AG20443 (cell line): ENCODE results near the gene RUBCN.
"Not testable (repeated sequence)": the region's sequence is repeated elsewhere in the genome, so short reads cannot be mapped to it uniquely, and the experiment has no call there.

ENCODE experiments used
- DNase-seq: peaks from one replicate; pipeline ENCODE4 v3.0.0; 2012; ENCODE audit warnings: low spot score, mixed read lengths

RUBCN gene

DNA sequence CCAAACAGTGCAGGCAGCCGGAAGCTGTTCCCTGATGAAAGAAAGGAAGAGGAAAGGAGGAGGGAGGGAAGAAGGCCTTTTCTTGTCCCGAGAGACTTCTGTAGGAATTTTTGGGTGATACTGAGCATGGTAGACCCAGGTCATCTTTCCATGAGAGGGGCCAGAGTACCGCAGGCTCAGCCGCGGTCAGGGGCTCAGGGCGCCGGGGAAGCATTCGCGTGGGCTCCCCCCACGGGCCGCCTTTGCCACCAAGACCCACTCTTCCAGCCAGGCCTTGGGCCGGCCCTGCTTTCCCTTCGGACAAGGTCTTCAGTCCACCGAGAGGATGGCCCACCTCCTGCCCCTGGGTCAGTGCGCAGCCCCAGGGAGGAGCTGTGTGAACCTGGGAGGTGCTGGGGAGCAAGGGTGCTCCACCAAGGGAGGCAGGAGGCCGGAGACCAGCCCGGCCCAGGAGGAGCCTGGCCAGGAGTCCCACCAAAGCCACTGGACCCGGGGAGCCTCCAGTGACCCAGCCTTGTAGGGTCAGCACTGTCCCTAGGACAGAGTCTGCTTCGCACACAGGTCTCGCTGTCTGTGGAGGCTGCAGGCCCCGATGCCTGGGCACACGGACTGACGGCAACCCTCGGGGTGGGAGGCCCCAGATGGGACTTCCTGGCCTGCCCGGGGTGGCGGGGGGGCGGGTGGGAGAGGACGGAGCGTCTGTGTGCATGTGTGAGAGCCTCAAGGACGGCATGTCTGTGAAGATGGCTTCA lies 79.0 kb downstream of the RUBCN start:
- not testable (repeated sequence) for DNase-seq

- DNase-seq: not testable (repeated sequence)
Observed at GRCh38 chr3:197656960-197657359, 79.7 kb downstream of the RUBCN start.

DNA sequence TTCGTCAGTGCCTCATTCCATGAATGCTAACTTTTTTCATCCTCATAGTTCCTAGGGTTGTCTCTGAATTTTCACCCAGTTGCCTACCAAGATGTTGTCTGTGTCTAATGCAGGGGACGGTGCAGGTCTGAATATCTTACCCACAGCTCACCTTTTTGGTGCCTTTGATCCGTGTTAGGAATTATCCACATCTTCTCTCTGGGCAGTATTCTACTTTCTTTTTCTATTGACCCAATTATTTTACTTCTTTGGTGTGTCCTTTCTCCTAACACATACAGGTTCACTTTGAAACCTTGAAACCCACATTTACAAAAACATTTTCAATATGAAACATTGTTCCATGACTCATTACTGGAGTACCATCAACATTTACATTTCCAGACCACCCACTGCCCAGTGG lies 80.6 kb downstream of the RUBCN start:
- DNase-seq: not testable (repeated sequence)

DNA sequence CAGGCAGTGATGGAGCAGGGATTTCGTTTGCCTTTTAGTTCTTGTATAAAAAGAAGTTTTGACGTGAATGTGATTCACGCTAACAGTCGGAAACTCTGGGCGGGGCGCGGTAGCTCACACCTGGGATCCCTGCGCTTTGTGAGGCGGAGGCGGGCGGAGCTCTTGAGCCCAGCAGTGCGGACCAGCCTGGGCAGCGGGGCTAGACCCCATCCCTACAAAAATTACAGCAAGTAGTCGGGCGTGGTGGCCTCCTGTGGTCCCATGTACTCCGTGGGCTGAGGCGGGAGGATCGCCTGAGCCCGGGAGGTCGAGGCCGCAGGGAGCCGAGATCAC lies 81.7 kb downstream of the RUBCN start:
- not testable (repeated sequence) for DNase-seq

DNA sequence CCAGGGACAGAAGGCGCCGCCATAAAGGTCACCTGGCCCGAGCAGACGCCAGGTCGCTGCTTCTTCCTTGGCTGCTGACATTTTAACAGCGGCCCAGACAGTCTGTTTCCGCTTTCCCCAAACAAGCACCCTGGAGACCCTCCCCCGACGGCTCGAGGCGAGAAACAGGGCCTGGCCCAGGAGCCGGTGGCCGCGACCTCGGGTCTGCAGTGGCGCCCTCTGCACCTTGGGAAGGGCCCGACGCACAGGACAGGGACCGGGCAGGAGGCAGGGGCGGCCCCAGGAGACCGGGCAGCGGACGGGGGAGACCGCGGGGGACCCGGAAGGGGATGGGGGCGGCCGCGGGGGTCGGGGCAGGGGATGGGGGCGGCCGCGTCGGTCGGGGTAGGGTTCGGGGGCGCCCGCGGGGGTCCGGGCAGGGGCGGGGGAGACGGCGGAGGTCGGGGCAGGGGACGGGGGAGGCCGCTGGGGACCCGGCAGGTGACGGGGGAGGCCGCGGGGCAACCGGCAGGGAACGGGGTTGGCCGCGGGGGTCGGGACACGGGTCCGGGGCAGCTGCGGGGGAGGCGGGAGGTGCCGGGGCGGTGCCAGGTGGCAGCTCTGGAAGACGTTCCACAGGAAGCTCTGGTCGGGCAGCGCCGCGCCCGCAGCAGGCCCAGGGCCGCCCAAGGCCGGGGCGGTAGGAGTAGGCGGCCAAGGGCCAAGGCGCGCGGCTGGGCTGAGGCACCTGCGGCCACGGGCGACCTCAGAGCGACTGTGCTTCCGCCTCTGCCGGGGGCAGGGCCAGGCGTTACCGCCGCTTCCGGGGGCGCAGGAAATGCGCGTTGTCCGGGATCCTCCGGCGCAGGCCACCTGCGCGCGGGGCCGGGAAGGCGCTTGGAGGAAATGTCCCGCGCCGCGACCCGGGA lies 82.4 kb downstream of the RUBCN start:
- not testable (repeated sequence) for DNase-seq

DNA sequence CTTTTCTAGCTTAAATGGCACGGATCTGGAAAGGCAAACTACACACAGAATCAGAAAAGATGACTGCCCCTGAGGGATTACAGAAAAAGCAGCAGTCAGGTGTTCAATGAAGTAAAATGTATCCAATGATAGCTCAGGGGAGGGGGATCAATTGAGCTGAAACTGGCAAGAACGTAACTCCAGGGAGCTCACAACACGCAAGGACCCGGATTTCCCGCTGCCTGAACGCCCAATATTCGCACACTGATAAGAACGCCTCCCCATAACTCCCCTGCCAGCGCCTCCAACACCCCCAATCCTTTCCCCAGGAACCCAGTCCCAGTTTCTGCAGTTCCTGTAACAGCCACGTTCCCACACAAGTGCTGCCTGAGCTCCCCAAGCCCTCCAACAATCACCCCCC lies 83.8 kb downstream of the RUBCN start:
- DNase-seq: not testable (repeated sequence)

DNA sequence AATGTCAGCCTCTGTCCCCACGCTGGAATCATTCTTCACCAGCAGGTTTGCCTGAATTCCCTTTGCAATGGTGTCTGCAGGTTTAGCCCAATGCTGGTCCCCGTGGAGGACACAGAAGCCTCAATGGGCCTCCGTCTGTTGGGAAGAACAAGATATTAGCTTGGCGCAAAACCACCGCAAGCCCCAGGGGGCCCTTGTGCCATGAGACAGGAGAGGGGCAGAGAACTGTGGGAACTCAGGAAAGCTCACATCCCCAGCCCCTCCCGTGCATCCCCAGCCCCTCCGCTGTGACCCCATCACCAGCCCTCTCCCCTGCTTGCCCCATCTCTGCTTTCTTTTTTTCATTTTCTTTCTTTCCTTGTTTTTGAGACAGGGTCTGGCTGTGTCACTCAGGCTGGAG lies 89.1 kb downstream of the RUBCN start:
- not testable (repeated sequence) for DNase-seq

GRCh38 chr3:197647191-197647590 lies 89.5 kb downstream of the RUBCN start:
- DNase-seq: not testable (repeated sequence)

DNA sequence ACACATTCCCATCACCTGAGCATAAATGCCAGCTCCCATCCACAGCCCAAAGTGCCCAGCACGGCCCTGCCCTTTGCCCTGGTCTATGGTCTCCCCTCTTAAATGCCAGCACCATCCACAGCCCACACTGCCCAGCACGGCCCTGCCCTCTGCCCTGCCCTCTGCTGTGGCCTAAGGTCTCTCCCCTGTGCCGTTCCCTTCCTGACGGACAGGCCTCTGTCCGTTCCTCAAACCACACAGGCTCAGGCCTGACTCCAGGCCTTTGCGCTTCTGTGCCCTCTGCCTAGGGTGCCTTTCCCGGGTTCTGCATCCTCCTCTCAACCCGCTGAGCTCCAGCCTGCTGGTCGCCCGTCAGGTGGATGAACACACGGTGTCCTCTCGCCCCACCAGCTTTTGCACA lies 90.4 kb downstream of the RUBCN start:
- not testable (repeated sequence) for DNase-seq

DNA sequence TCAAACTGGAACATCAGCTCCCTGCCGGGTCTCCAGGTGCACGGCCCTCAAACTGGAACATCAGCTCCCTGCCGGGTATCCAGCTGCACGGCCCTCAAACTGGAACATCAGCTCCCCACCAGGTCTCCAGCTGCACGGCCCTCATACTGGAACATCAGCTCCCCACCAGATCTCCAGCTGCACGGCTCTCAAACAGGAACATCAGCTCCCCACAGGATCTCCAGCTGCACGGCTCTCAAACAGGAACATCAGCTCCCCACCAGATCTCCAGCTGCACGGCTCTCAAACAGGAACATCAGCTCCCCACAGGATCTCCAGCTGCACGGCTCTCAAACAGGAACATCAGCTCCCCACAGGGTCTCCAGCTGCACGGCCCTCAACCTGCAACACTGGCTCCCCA lies 99.1 kb downstream of the RUBCN start:
- DNase-seq: not testable (repeated sequence)

GRCh38 chr3:197631989-197632388 lies 104.7 kb downstream of the RUBCN start:
- DNase-seq: not testable (repeated sequence)

DNA sequence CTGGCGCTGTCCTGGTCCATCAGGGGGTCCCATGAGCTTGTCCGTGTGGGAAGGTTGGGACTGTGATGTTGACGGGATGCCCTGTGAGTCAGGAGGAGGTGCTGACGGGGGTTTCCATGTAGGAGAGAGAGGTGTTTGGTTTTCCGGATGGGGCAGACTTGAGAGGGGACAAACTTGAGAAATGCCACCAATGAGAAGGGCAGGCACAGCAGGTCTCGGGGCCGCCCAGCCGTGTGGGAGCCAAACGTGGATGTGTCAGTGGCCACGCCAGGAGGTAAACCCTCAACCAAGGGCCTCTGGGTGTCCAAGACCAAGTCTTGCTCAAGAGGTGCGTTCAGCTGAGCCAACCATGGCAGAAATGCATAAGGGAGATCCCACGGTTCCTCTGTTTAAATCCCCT lies 105.9 kb downstream of the RUBCN start:
- DNase-seq: not testable (repeated sequence)

- not testable (repeated sequence) for DNase-seq
Observed at GRCh38 chr3:197629286-197629685, 107.4 kb downstream of the RUBCN start.

DNA sequence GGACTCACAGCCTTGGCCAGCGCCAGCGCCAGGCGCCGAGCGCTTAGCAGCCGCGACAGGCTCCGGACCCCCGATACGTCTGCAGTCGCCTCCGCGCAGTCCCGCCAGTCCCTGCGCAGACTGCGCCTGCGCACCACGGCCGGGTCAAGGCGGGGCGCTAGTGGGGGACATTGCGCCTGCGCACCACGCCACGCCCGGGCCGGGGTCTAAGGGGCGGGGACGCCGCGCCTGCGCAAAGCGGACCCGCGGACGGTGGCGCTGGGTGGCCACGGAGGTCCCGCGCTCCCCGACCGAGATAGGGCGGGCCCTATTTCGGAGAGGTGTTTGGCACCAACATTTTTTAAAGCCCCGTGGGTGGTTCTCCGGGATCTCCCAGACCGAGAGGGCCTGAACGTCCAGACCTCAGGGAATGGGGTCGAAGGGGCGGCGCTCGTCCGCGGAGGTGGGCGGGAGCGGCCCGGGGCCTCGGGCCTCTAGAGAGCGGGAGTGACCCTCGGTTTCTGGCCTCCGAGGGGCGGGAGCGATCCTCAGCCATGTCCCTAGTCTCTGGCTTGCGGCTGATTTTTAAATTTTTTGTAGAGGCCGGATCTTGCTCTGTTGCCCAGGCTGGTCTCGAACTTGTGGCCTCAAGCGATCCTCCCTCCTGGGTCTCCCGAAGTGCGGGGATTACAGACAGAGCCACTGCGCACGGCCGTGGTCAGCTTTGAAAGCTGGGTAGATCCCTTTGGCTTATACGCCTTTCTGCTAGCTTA lies 108.8 kb downstream of the RUBCN start:
- peak; percentile 93 for DNase-seq

DNA sequence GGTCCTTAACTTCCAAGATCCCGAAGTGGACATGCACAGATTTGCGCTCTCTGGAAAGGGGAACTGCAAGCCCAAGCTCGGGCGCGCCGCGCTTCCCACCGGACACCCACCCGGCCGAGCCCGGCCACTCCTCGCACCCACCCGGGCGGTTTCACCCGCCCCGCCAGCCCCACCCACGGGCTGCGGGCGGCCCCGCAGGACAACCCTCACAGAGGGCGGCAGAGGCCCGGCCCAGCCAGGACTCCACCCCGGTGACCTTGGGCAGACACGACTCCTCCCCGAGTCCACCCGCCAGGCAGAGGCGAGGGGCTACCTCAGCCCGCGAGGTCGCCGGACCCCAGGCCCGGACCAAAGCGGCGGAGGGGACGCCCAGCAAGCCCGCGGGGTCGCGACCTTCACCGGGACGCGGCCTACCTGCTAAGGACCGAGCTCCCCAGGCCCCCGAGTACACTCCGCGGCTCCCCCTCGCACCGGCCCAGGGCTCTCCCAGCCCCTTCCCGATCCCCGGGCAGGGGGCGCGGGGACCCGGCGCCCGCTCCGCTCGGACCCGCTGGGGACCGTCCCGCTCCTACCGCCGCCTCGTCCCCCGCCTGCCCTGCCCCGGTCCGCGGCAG lies 109.4 kb downstream of the RUBCN start:
- not testable (repeated sequence) for DNase-seq

DNA sequence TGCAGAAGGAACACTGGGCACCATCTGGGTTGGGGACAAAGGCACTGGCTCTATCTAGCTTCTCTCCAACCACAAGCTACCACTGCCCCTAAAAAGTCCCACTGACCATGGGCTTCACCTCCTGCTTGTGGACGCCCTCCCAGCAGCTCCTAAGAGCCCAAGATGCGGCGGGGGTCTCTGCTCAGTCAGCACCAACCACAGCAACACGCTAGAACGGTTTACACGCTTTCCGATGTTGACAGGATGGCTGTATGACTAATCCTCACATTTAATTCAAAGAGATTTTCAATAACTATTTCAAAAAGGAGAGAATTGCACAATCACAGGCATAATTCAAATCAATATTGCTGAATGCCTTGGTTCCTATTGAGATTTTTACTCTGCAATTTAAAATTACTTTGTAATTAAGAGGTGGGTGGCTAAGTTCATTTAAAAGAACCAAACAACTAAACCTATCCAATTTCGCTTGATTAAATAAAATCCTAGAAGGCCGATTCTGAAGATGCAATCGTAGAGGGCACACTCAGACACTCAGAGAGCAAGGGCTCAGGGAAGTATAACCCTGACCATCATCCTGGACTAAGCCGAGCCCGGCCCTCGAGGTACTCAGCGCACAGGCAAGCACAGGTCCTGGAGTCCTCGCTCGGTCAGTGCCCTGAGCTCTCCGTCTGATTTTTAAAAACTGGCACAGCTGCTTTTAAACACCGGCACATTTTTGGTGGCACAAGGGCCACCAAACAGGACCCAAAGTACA lies 110.1 kb downstream of the RUBCN start:
- DNase-seq: not testable (repeated sequence)

DNA sequence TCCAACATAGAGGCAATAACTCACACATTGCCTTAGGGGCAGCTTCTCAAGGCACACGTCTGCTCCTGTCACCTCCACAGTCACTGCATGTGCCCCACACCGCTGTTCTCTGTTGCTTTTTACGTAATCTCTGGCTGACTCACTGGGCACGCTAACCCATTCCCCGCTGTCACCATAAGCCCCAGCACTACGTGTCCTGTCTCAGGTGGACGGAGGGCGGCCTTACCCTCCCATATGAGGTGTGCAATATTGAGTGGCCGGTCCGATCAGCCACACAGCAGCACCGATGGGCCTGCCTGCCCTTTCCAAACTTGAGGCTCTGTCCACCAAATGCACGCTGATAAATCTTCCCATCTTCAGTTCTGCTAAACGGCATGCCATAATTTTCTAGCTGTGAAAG lies 115.2 kb downstream of the RUBCN start:
- DNase-seq: not testable (repeated sequence)
